Smooth muscle cell (in vitro differentiated cells): ENCODE results near the gene TPX2. TPM values are rescaled to one million over a fixed set of nuclear protein-coding genes. Genes with fewer than 3 reads are reported as not detected.

Experiments used
- DNase-seq: peaks from one replicate; lab custom pipeline; 2025; ENCODE audit not compliant: unreplicated experiment; lab: John Stamatoyannopoulos, UW
- H2AFZ ChIP-seq: fragments of 200-600 bp; sonication (generic); 2 replicates; pipeline ENCODE4 v1.6.0; 2016; ENCODE audit warnings: antibody characterized with exemption, low read depth, mild to moderate bottlenecking
- H3F3A ChIP-seq: fragments of 200-600 bp; sonication (generic); 2 replicates; pipeline ENCODE4 v1.6.0; 2017; ENCODE audit warnings: antibody characterized with exemption, low read depth
- H3K27ac ChIP-seq: fragments of 200-600 bp; sonication (generic); 2 replicates; pipeline ENCODE4 v1.5.1; 2016; ENCODE audit warnings: low read depth, mild to moderate bottlenecking
- H3K27me3 ChIP-seq: fragments of 200-600 bp; sonication (generic); 2 replicates; pipeline ENCODE4 v1.6.1; 2016; ENCODE audit warnings: low read depth, mild to moderate bottlenecking
- H3K36me3 ChIP-seq: fragments of 200-600 bp; sonication (generic); 2 replicates; pipeline ENCODE4 v1.5.1; 2016; ENCODE audit warnings: low read depth
- H3K4me1 ChIP-seq: fragments of 200-600 bp; sonication (generic); 2 replicates; pipeline ENCODE4 v1.5.1; 2016; ENCODE audit warnings: low read depth
- H3K4me2 ChIP-seq: fragments of 200-600 bp; sonication (generic); 2 replicates; pipeline ENCODE4 v1.6.0; 2016; ENCODE audit warnings: mild to moderate bottlenecking
- H3K4me3 ChIP-seq: fragments of 200-600 bp; sonication (generic); 2 replicates; pipeline ENCODE4 v1.5.1; 2016; ENCODE audit warnings: mild to moderate bottlenecking
- H3K79me2 ChIP-seq: fragments of 200-600 bp; sonication (generic); 2 replicates; pipeline ENCODE4 v1.6.0; 2016; ENCODE audit warnings: low read depth, mild to moderate bottlenecking
- H3K9ac ChIP-seq: fragments of 200-600 bp; sonication (generic); 2 replicates; pipeline ENCODE4 v1.6.0; 2016; ENCODE audit warnings: low read depth
- H3K9me3 ChIP-seq: fragments of 200-600 bp; sonication (generic); replicated peaks from 2 replicates; pipeline ENCODE4 v1.5.1; 2016; ENCODE audit warnings: low read depth
- H4K20me1 ChIP-seq: fragments of 200-600 bp; sonication (generic); 2 replicates; pipeline ENCODE4 v1.6.0; 2016; ENCODE audit warnings: low read depth
- WGBS: methylation state at CpG from one replicate; pipeline ENCODE4 v1.1.7; 2016; ENCODE audit warnings: low lambda C conversion rate; 5-methylcytosine and 5-hydroxymethylcytosine counted together
- polyA plus RNA-seq: library from polyadenylated mRNA; unstranded; fragments of >200 nt; fragmentation: Nextera tagmentation; extraction: Ambion mirVana; gene quantifications from 2 replicates; pipeline ENCODE4 v1.2.1, GENCODE V29; 2016
- total RNA-seq: library from RNA; depleted of rRNA; stranded (reverse); fragments of >200 nt; gene quantifications from 2 replicates; pipeline ENCODE4 v1.2.3, GENCODE V29; 2014
- TF ChIP-seq, protein P1 (sequence below): fragments of 200-600 bp; sonication (generic); IDR thresholded peaks from 2 replicates; pipeline ENCODE4 v1.5.1; 2017; ENCODE audit warnings: borderline replicate concordance, mild to moderate bottlenecking, antibody characterized with exemption; ENCODE audit not compliant: insufficient read depth, poor library complexity, severe bottlenecking

TPX2 gene
- total and polyA plus RNA-seq, 2 experiments from 2014 or later, result 21.7 to 24.5 TPM

DNA sequence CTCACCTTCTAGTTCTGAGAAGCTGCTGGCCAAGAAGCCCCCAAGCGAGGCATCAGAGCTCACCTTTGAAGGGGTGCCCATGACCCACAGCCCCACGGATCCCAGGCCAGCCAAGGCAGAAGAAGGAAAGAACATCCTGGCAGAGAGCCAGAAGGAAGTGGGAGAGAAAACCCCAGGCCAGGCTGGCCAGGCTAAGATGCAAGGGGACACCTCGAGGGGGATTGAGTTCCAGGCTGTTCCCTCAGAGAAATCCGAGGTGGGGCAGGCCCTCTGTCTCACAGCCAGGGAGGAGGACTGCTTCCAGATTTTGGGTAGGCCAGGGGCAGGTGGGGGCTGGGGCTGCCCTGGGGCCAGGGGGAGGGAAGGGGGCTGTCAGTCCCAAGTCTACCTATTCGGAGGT is 82.3 kb downstream of the TPX2 start:
- no peak for DNase-seq
- no peak overlapping the region for H2AFZ ChIP-seq
- no peak overlapping the region for H3K9ac ChIP-seq

DNA sequence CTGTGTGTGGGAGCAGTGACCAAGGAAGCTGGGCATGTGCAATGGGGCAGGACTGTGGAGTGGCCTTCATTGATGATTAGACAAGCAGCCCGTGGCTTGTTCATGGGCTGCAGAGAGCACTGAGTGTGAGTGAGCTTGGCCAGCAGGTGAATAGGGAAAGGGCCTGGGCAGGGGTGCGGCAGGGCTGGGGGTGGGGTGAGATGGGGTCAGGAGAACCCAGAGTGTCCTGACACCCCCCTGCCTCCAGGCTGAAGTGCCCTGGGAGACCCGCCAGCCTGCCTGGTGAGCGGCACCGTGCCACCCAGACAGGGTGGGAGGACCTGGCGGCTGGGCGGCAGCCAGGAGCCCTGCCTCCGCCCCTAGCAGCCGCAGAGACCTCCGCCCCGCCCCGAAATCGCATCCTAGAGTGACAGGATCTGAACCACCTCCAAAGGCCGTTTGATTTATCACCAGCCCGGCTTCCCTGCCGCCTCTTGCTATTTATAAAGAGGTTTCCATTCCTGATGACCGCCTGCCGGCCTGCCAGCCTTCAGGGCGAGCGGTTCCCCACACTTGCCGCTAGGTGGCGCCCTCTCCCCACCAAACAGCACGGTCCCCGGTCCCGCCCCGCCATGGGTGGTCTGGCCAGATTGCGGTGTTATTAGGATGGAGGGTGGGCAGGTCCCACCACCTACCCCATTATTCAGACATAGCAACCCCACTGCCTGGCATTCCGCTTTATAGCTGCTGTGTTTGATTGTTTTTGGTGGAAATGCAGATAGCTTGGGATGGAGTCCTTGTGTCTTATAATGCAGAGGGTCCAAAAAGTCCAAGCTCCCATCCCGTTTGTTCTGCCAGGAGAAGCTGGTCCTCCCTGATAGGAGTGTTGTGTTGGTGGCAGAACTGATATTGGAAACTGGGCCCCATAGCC is 83.6 kb downstream of the TPX2 start:
- Histone ChIP-seq H3K9me3 (no peaks in the 10 kb centered on the region), H3K27ac (no peak overlapping the region), H2AFZ (no peak overlapping the region), H3K4me1 (no peaks in the 10 kb centered on the region), H3K9ac (no peak overlapping the region), H3K4me2 (peak overlapping the region; percentile 54), H3F3A (no peaks in the 10 kb centered on the region), H3K36me3 (no peaks in the 10 kb centered on the region), H3K79me2 (no peaks in the 10 kb centered on the region), H3K4me3 (no peak overlapping the region), H3K27me3 (no peaks in the 10 kb centered on the region), H4K20me1 (no peaks in the 10 kb centered on the region)
- DNase-seq, result peak; percentile 67
- WGBS, result 18% methylated on average over 29 of the region's 29 CpGs
- TF ChIP-seq, protein P1, sequence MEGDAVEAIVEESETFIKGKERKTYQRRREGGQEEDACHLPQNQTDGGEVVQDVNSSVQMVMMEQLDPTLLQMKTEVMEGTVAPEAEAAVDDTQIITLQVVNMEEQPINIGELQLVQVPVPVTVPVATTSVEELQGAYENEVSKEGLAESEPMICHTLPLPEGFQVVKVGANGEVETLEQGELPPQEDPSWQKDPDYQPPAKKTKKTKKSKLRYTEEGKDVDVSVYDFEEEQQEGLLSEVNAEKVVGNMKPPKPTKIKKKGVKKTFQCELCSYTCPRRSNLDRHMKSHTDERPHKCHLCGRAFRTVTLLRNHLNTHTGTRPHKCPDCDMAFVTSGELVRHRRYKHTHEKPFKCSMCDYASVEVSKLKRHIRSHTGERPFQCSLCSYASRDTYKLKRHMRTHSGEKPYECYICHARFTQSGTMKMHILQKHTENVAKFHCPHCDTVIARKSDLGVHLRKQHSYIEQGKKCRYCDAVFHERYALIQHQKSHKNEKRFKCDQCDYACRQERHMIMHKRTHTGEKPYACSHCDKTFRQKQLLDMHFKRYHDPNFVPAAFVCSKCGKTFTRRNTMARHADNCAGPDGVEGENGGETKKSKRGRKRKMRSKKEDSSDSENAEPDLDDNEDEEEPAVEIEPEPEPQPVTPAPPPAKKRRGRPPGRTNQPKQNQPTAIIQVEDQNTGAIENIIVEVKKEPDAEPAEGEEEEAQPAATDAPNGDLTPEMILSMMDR, result peak; percentile 99

More for the DNA sequence above, 82.3 kb downstream of the TPX2 start:
- H3K36me3 ChIP-seq, result no peaks in the 10 kb centered on the region
- H3K79me2 ChIP-seq, result no peaks in the 10 kb centered on the region
- H3K4me2 ChIP-seq, result no peak overlapping the region
- no peaks in the 10 kb centered on the region for H3K9me3 ChIP-seq
- no peaks in the 10 kb centered on the region for H3K4me1 ChIP-seq
- H3K4me3 ChIP-seq, result no peak overlapping the region
- H4K20me1 ChIP-seq, result no peaks in the 10 kb centered on the region
- TF ChIP-seq, protein P1, result no peak
- no peaks in the 10 kb centered on the region for H3F3A ChIP-seq
- 76% methylated on average over 5 of the region's 5 CpGs for WGBS
- no peaks in the 10 kb centered on the region for H3K27me3 ChIP-seq
- no peak overlapping the region for H3K27ac ChIP-seq

DNA sequence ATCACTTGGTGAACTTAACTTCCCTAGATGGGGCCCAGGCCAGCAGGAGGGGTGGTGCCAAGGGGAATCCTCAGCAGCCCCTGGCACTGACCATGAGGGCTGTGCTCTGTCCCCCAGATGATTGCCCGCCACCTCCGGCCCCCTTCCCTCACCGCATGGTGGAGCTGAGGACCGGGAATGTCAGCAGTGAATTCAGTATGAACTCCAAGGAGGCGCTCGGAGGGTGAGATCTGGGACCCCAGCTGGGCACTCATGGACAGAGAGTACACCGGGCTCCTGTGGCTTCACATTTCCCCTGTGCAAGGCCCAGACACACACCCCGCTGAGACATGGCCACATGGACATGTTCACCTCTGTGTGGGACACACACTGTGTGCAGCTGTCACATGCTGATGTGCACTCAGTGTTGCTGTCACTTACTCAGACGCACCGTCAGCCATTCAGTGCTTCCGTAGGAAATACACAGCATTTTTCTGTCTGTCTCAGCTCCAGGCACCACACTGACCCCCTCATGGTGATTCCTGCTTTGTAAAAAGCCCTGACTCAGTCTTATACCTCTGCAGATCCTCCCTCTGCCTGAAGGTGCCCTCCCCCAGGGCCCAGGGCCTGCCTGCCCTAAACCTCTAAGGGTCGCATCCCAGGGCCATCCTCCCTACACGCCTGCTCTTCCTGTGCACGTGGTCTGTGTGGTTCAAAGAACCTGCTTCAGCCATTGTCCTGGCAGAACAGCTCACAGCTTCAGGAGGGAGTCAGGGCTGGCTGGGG is 84.5 kb downstream of the TPX2 start:
- TF ChIP-seq, protein P1, result no peak

More for the DNA sequence above, 84.5 kb downstream of the TPX2 start:
- Histone ChIP-seq H3K4me1 (no peaks in the 10 kb centered on the region), H3K27ac (no peak overlapping the region), H3F3A (no peaks in the 10 kb centered on the region), H3K4me3 (no peak overlapping the region), H4K20me1 (no peaks in the 10 kb centered on the region), H3K36me3 (no peaks in the 10 kb centered on the region), H3K9ac (no peak overlapping the region), H3K27me3 (no peaks in the 10 kb centered on the region), H2AFZ (no peak overlapping the region), H3K4me2 (no peak overlapping the region), H3K79me2 (no peaks in the 10 kb centered on the region), H3K9me3 (no peaks in the 10 kb centered on the region)
- no peak for DNase-seq
- 80% methylated on average over 14 of the region's 14 CpGs for WGBS
